PFSK-1 (cell line): ENCODE results near the gene ACTN1.

Experiments
- POLR2AphosphoS5 ChIP-seq: IDR thresholded peaks from 2 replicates; pipeline ENCODE4 v1.6.1; 2012; ENCODE audit warnings: low read depth, mild to moderate bottlenecking, control low read depth, low read length, moderate library complexity
- REST ChIP-seq, 2 experiments: IDR thresholded peaks; 2 replicates each; pipeline versions ENCODE4 v1.6.1 to v1.8.0; 2011 to 2012; ENCODE audit warnings: low read depth in 2 of 2, low read length in 2 of 2, control low read depth in 1 of 2, inconsistent platforms in 1 of 2, mild to moderate bottlenecking in 1 of 2, moderate library complexity in 1 of 2; ENCODE audit not compliant: insufficient read depth in 1 of 2
- SIN3A ChIP-seq: IDR thresholded peaks from 2 replicates; pipeline ENCODE4 v1.6.1; 2012; ENCODE audit warnings: mild to moderate bottlenecking, low read length, moderate library complexity, borderline replicate concordance; ENCODE audit not compliant: insufficient read depth
- TAF1 ChIP-seq: IDR thresholded peaks from 2 replicates; pipeline ENCODE4 v1.6.1; 2012; ENCODE audit warnings: low read length, control low read depth, borderline replicate concordance; ENCODE audit not compliant: insufficient read depth

GRCh38 chr14:68824207-68824516, 154.9 kb downstream of the ACTN1 start:
- no peak for TF ChIP-seq TAF1
- no peak for TF ChIP-seq POLR2AphosphoS5
- no peak for TF ChIP-seq REST (IDR thresholded peaks at IDR 0.05; ENCODE audit: insufficient read depth in 1 of 2, low read depth in 2 of 2, low read length in 2 of 2)
- TF ChIP-seq SIN3A: no peak
